Superior temporal gyrus (tissue), 1 donor: ENCODE measurements around the gene ITSN2.
"Not testable (repeated sequence)": the region's sequence is repeated elsewhere in the genome, so short reads cannot be mapped to it uniquely, and the experiment has no call there.

Experiments
- DNase-seq: peaks from one replicate; pipeline ENCODE4 v3.0.0-alpha.2; 2016; ENCODE audit errors: extremely low spot score

The ITSN2 gene

GRCh38 chr2:24363301-24363700 lies 3.0 kb upstream of the ITSN2 start:
- no peak for DNase-seq

- no peak for DNase-seq
These were observed 1.9 kb upstream of the ITSN2 start for GRCh38 chr2:24362253-24362652.

GRCh38 chr2:24360963-24361330 lies 611 bp upstream of the ITSN2 start:
- DNase-seq: no peak

- DNase-seq: peak; percentile 66
These were observed 947 bp downstream of the ITSN2 start for GRCh38 chr2:24359129-24360049.

- not testable (repeated sequence) for DNase-seq
These were observed 2.6 kb downstream of the ITSN2 start for GRCh38 chr2:24357767-24358166.

GRCh38 chr2:24357115-24357514 lies 3.2 kb downstream of the ITSN2 start:
- DNase-seq: not testable (repeated sequence)

- DNase-seq: no peak
These were observed 5.4 kb downstream of the ITSN2 start for GRCh38 chr2:24354957-24355356.

GRCh38 chr2:24354395-24354794 lies 5.9 kb downstream of the ITSN2 start:
- DNase-seq: no peak

- no peak for DNase-seq
These were observed 6.4 kb downstream of the ITSN2 start for GRCh38 chr2:24353973-24354372.

GRCh38 chr2:24353364-24353763 lies 7.0 kb downstream of the ITSN2 start:
- no peak for DNase-seq

GRCh38 chr2:24352664-24353063 lies 7.7 kb downstream of the ITSN2 start:
- DNase-seq: no peak

GRCh38 chr2:24351981-24352380 lies 8.4 kb downstream of the ITSN2 start:
- DNase-seq: no peak

GRCh38 chr2:24351627-24351938 lies 8.8 kb downstream of the ITSN2 start:
- DNase-seq: no peak

- no peak for DNase-seq
These were observed 9.3 kb downstream of the ITSN2 start for GRCh38 chr2:24350826-24351626.

GRCh38 chr2:24349097-24349496 lies 11.2 kb downstream of the ITSN2 start:
- no peak for DNase-seq

GRCh38 chr2:24345937-24346336 lies 14.4 kb downstream of the ITSN2 start:
- DNase-seq: no peak

GRCh38 chr2:24343225-24343882 lies 17.0 kb downstream of the ITSN2 start:
- DNase-seq: no peak

- no peak for DNase-seq
These were observed 18.0 kb downstream of the ITSN2 start for GRCh38 chr2:24342110-24342910.

GRCh38 chr2:24339856-24340262 lies 20.5 kb downstream of the ITSN2 start:
- DNase-seq: no peak

- not testable (repeated sequence) for DNase-seq
These were observed 21.2 kb downstream of the ITSN2 start for GRCh38 chr2:24339098-24339497.

- DNase-seq: no peak
These were observed 22.4 kb downstream of the ITSN2 start for GRCh38 chr2:24337890-24338289.

- DNase-seq: no peak
These were observed 23.5 kb downstream of the ITSN2 start for GRCh38 chr2:24336811-24337210.
